ENCODE results near the gene TAT. TPM values are rescaled to one million over a fixed set of nuclear protein-coding genes. Genes with fewer than 3 reads are reported as not detected.
"Not testable (repeated sequence)": the region's sequence is repeated elsewhere in the genome, so short reads cannot be mapped to it uniquely, and the experiment has no call there.

The TAT gene
- total and polyA plus RNA-seq, 7 experiments from 2014 or later: 0.10 to 0.53 TPM; not detected in 5

- ATAC-seq; H3K27ac ChIP-seq (ENCODE audit: low read depth, low read length); H3K9me3 Mint-ChIP-seq; DNase-seq; intact Hi-C loops (cut with micrococcal nuclease); H3K4me1 ChIP-seq (ENCODE audit: control insufficient read depth in 2 of 2, insufficient read depth in 2 of 2, low read length in 2 of 2); H3K36me3 Mint-ChIP-seq; H3K27ac Mint-ChIP-seq; H3K4me1 Mint-ChIP-seq; H3K36me3 ChIP-seq (ENCODE audit: control insufficient read depth in 2 of 3, insufficient read depth in 3 of 3, low read length in 3 of 3); H3K9me3 ChIP-seq (ENCODE audit: control insufficient read depth in 2 of 3, low read length in 3 of 3); H3K27me3 ChIP-seq (ENCODE audit: control insufficient read depth in 2 of 2, insufficient read depth in 2 of 2, low read length in 2 of 2); H3K4me3 ChIP-seq (ENCODE audit: low read length); H3K4me3 Mint-ChIP-seq; POLR2A ChIA-PET: not testable (repeated sequence)
- CTCF ChIA-PET: interaction anchor here (1.2 kb wide), 1 partner anchor 16 kb away, joined by 5 read pairs; no protein-coding TSS in a partner anchor
- peaks cover 34 to 56% (median 55%) of the 10 kb centered on the region in 5 donors for H3K27me3 Mint-ChIP-seq
Measured at GRCh38 chr16:71595340-71595826, 18.5 kb upstream of the TAT start.

- intact Hi-C loops (cut with micrococcal nuclease): no loop called here
- CTCF ChIA-PET: interaction anchor here (1.2 kb wide), 1 partner anchor 17 kb away, joined by 5 read pairs; no protein-coding TSS in a partner anchor
- H3K27ac Mint-ChIP-seq: no peak overlapping the region
- no peaks in the 10 kb centered on the region for H3K36me3 Mint-ChIP-seq
- Histone ChIP-seq H3K9me3 (ENCODE audit: control insufficient read depth in 2 of 3, low read length in 3 of 3) (no peaks in the 10 kb centered on the region), H3K27ac (ENCODE audit: low read depth, low read length) (no peak overlapping the region), H3K4me1 (ENCODE audit: control insufficient read depth in 2 of 2, insufficient read depth in 2 of 2, low read length in 2 of 2) (no peaks in the 10 kb centered on the region), H3K4me3 (ENCODE audit: low read length) (no peak overlapping the region), H3K27me3 (ENCODE audit: control insufficient read depth in 2 of 2, insufficient read depth in 2 of 2, low read length in 2 of 2) (peaks cover 0 to 3% of the 10 kb centered on the region in 2 donors), H3K36me3 (ENCODE audit: control insufficient read depth in 2 of 3, insufficient read depth in 3 of 3, low read length in 3 of 3) (no peaks in the 10 kb centered on the region)
- H3K4me1 Mint-ChIP-seq: no peaks in the 10 kb centered on the region
- peaks cover 0 to 1% (median 0%) of the 10 kb centered on the region in 11 donors for H3K9me3 Mint-ChIP-seq
- H3K4me3 Mint-ChIP-seq: no peak overlapping the region
- POLR2A ChIA-PET: interaction anchor here (0.6 to 0.7 kb wide), 2 partner anchors 18 to 30 kb away, joined by 3 read pairs; no protein-coding TSS in a partner anchor
- H3K27me3 Mint-ChIP-seq: peaks cover 32 to 55% (median 52%) of the 10 kb centered on the region in 5 donors
- ATAC-seq: no peak
- DNase-seq: no peak
Measured at GRCh38 chr16:71594000-71594646, 17.2 kb upstream of the TAT start.

- Histone ChIP-seq H3K36me3 (ENCODE audit: control insufficient read depth in 2 of 3, insufficient read depth in 3 of 3, low read length in 3 of 3) (no peaks in the 10 kb centered on the region), H3K4me3 (ENCODE audit: low read length) (no peak overlapping the region), H3K27ac (ENCODE audit: low read depth, low read length) (no peak overlapping the region), H3K27me3 (ENCODE audit: control insufficient read depth in 2 of 2, insufficient read depth in 2 of 2, low read length in 2 of 2) (peaks cover 0 to 3% of the 10 kb centered on the region in 2 donors), H3K4me1 (ENCODE audit: control insufficient read depth in 2 of 2, insufficient read depth in 2 of 2, low read length in 2 of 2) (no peaks in the 10 kb centered on the region), H3K9me3 (ENCODE audit: control insufficient read depth in 2 of 3, low read length in 3 of 3) (no peaks in the 10 kb centered on the region)
- Mint-ChIP-seq H3K27ac (no peak overlapping the region), H3K4me3 (no peak overlapping the region), H3K36me3 (no peaks in the 10 kb centered on the region), H3K27me3 (peaks cover 28 to 61% (median 51%) of the 10 kb centered on the region in 5 donors), H3K4me1 (no peaks in the 10 kb centered on the region), H3K9me3 (peaks cover 0 to 6% (median 0%) of the 10 kb centered on the region in 11 donors)
- intact Hi-C loops (cut with micrococcal nuclease): no loop called here
- ChIA-PET POLR2A (interaction anchor here (0.6 to 0.8 kb wide), 2 partner anchors 28 to 1675 kb away, joined by 3 read pairs; no protein-coding TSS in a partner anchor), CTCF (interaction anchor here (1.7 kb wide), 1 partner anchor 15 kb away, joined by 6 read pairs; no protein-coding TSS in a partner anchor)
- ATAC-seq (no peak), DNase-seq (no peak)
Measured at GRCh38 chr16:71593048-71593999, 16.4 kb upstream of the TAT start.

DNA sequence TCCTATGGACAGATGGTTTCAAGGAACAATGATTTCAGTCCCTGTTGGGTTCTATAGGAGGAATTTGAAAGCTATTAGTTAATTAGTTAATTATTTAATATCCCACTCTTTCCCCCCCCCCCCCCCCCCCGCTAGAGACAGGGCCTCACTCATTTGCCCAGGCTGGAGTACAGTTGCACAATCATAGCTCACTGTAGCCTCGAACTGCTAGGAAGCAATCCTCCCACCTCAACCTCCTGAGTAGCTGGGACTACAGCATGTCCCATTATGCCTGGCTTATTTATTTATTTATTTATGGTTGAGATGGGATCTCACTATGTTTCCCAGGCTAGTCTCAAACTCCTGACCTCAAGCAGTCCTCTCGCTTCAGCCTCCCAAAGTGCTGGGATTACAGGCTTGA, 15.0 kb upstream of the TAT start:
- peaks cover 0 to 3% (median 0%) of the 10 kb centered on the region in 7 donors for H3K4me1 Mint-ChIP-seq
- H3K36me3 ChIP-seq (ENCODE audit: control insufficient read depth in 2 of 3, insufficient read depth in 3 of 3, low read length in 3 of 3): no peaks in the 10 kb centered on the region
- H3K27me3 ChIP-seq (ENCODE audit: control insufficient read depth in 2 of 2, insufficient read depth in 2 of 2, low read length in 2 of 2): peaks cover 0 to 3% of the 10 kb centered on the region in 2 donors
- no peaks in the 10 kb centered on the region for H3K36me3 Mint-ChIP-seq
- ChIA-PET CTCF (interaction anchor here (1.7 kb wide), 1 partner anchor 17 kb away, joined by 6 read pairs; no protein-coding TSS in a partner anchor), POLR2A (no interaction called here)
- H3K4me3 Mint-ChIP-seq: no peak overlapping the region
- no peak overlapping the region for H3K4me3 ChIP-seq (ENCODE audit: low read length)
- no peaks in the 10 kb centered on the region for H3K4me1 ChIP-seq (ENCODE audit: control insufficient read depth in 2 of 2, insufficient read depth in 2 of 2, low read length in 2 of 2)
- no peaks in the 10 kb centered on the region for H3K9me3 ChIP-seq (ENCODE audit: control insufficient read depth in 2 of 3, low read length in 3 of 3)
- no peak overlapping the region for H3K27ac ChIP-seq (ENCODE audit: low read depth, low read length)
- H3K27ac Mint-ChIP-seq: no peak overlapping the region
- intact Hi-C loops (cut with micrococcal nuclease): no loop called here
- H3K9me3 Mint-ChIP-seq: peaks cover 0 to 9% (median 0%) of the 10 kb centered on the region in 11 donors
- ATAC-seq: no peak
- no peak for DNase-seq
- H3K27me3 Mint-ChIP-seq: peaks cover 25 to 58% (median 53%) of the 10 kb centered on the region in 5 donors

- peaks cover 0 to 9% (median 0%) of the 10 kb centered on the region in 11 donors for H3K9me3 Mint-ChIP-seq
- peaks cover 0 to 3% (median 0%) of the 10 kb centered on the region in 7 donors for H3K4me1 Mint-ChIP-seq
- no peak overlapping the region for H3K4me3 Mint-ChIP-seq
- H3K36me3 Mint-ChIP-seq: no peaks in the 10 kb centered on the region
- no peak overlapping the region for H3K4me3 ChIP-seq (ENCODE audit: low read length)
- no peaks in the 10 kb centered on the region for H3K9me3 ChIP-seq (ENCODE audit: control insufficient read depth in 2 of 3, low read length in 3 of 3)
- H3K27ac ChIP-seq (ENCODE audit: low read depth, low read length): no peak overlapping the region
- ChIA-PET POLR2A (no interaction called here), CTCF (no interaction called here)
- intact Hi-C loops (cut with micrococcal nuclease): no loop called here
- no peaks in the 10 kb centered on the region for H3K4me1 ChIP-seq (ENCODE audit: control insufficient read depth in 2 of 2, insufficient read depth in 2 of 2, low read length in 2 of 2)
- no peak for DNase-seq
- no peak overlapping the region for H3K27ac Mint-ChIP-seq
- H3K27me3 ChIP-seq (ENCODE audit: control insufficient read depth in 2 of 2, insufficient read depth in 2 of 2, low read length in 2 of 2): peaks cover 0 to 3% of the 10 kb centered on the region in 2 donors
- ATAC-seq: no peak
- H3K27me3 Mint-ChIP-seq: peaks cover 29 to 64% (median 56%) of the 10 kb centered on the region in 5 donors
- H3K36me3 ChIP-seq (ENCODE audit: control insufficient read depth in 2 of 3, insufficient read depth in 3 of 3, low read length in 3 of 3): no peaks in the 10 kb centered on the region
Measured at GRCh38 chr16:71590584-71590983, 13.7 kb upstream of the TAT start.

GRCh38 chr16:71590071-71590470, 13.2 kb upstream of the TAT start:
- H3K27ac ChIP-seq (ENCODE audit: low read depth, low read length); H3K27ac Mint-ChIP-seq; CTCF ChIA-PET; H3K4me1 Mint-ChIP-seq; intact Hi-C loops (cut with micrococcal nuclease); H3K36me3 ChIP-seq (ENCODE audit: control insufficient read depth in 2 of 3, insufficient read depth in 3 of 3, low read length in 3 of 3); POLR2A ChIA-PET; ATAC-seq; H3K4me3 Mint-ChIP-seq; H3K9me3 Mint-ChIP-seq; H3K9me3 ChIP-seq (ENCODE audit: control insufficient read depth in 2 of 3, low read length in 3 of 3); H3K36me3 Mint-ChIP-seq; H3K27me3 ChIP-seq (ENCODE audit: control insufficient read depth in 2 of 2, insufficient read depth in 2 of 2, low read length in 2 of 2); H3K4me3 ChIP-seq (ENCODE audit: low read length); DNase-seq; H3K4me1 ChIP-seq (ENCODE audit: control insufficient read depth in 2 of 2, insufficient read depth in 2 of 2, low read length in 2 of 2): not testable (repeated sequence)
- peaks cover 32 to 66% (median 55%) of the 10 kb centered on the region in 5 donors for H3K27me3 Mint-ChIP-seq
